Bronchial epithelial cell (primary cell): Measurements from ENCODE around the gene IMPA2. TPM values are rescaled to one million over a fixed set of nuclear protein-coding genes. Genes with fewer than 3 reads are reported as not detected.
"Not testable (repeated sequence)": the region's sequence is repeated elsewhere in the genome, so short reads cannot be mapped to it uniquely, and the experiment has no call there.

Source experiments
- DNase-seq: peaks from one replicate; pipeline ENCODE4 v3.0.0-alpha.2; 2010; ENCODE audit warnings: low read depth
- FAIRE-seq: peaks from 2 replicates; lab custom pipeline; 2011; peaks lifted over from hg19 to GRCh38; lab: Jason Lieb, UNC
- H3K27me3 ChIP-seq: 2 replicates; pipeline ENCODE4 v1.5.1; 2011; ENCODE audit warnings: low read length; ENCODE audit not compliant: control insufficient read depth, insufficient read depth
- H3K36me3 ChIP-seq: 2 replicates; pipeline ENCODE4 v1.5.1; 2011; ENCODE audit warnings: low read length; ENCODE audit not compliant: control insufficient read depth, insufficient read depth
- H3K4me3 ChIP-seq: 2 replicates; pipeline ENCODE4 v1.5.1; 2011; ENCODE audit warnings: mild to moderate bottlenecking, low read depth, low read length, control low read depth
- total RNA-seq: library from RNA; depleted of rRNA; stranded (reverse); fragments of >200 nt; gene quantifications from 2 replicates; pipeline ENCODE4 v1.2.1, GENCODE V29; 2014
- TF ChIP-seq, protein P1 (sequence below): IDR thresholded peaks from 2 replicates; pipeline ENCODE4 v1.5.1; 2011; ENCODE audit warnings: mild to moderate bottlenecking, moderate library complexity, low read length, control low read depth, inconsistent platforms; ENCODE audit not compliant: insufficient read depth, severe bottlenecking

Gene IMPA2
- total RNA-seq, 1 donor from 2014 or later: 66.1 TPM

DNA sequence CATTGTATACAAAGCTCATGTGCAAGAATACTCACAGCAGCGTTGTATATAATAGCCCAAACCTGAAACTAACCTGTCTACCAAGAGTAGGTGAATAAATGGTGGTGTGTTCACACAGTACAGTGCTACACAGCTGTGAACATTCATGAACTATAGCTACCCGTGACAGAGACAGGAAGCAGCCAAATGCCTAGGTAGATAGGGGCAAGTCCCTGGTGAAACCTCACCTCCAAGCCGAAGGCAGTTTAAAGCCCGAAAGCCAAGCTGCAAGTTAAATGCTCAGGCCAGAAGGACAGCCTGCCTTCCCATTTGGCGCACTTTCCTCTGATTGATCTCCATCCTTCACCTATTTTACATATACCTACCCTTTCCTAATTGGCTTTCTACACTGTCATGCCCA is 36.5 kb upstream of the IMPA2 start:
- TF ChIP-seq, protein P1, sequence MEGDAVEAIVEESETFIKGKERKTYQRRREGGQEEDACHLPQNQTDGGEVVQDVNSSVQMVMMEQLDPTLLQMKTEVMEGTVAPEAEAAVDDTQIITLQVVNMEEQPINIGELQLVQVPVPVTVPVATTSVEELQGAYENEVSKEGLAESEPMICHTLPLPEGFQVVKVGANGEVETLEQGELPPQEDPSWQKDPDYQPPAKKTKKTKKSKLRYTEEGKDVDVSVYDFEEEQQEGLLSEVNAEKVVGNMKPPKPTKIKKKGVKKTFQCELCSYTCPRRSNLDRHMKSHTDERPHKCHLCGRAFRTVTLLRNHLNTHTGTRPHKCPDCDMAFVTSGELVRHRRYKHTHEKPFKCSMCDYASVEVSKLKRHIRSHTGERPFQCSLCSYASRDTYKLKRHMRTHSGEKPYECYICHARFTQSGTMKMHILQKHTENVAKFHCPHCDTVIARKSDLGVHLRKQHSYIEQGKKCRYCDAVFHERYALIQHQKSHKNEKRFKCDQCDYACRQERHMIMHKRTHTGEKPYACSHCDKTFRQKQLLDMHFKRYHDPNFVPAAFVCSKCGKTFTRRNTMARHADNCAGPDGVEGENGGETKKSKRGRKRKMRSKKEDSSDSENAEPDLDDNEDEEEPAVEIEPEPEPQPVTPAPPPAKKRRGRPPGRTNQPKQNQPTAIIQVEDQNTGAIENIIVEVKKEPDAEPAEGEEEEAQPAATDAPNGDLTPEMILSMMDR: no peak
- Histone ChIP-seq H3K27me3 (no peaks in the 10 kb centered on the region), H3K36me3 (no peaks in the 10 kb centered on the region), H3K4me3 (no peak overlapping the region)
- FAIRE-seq (no peak), DNase-seq (no peak)

DNA sequence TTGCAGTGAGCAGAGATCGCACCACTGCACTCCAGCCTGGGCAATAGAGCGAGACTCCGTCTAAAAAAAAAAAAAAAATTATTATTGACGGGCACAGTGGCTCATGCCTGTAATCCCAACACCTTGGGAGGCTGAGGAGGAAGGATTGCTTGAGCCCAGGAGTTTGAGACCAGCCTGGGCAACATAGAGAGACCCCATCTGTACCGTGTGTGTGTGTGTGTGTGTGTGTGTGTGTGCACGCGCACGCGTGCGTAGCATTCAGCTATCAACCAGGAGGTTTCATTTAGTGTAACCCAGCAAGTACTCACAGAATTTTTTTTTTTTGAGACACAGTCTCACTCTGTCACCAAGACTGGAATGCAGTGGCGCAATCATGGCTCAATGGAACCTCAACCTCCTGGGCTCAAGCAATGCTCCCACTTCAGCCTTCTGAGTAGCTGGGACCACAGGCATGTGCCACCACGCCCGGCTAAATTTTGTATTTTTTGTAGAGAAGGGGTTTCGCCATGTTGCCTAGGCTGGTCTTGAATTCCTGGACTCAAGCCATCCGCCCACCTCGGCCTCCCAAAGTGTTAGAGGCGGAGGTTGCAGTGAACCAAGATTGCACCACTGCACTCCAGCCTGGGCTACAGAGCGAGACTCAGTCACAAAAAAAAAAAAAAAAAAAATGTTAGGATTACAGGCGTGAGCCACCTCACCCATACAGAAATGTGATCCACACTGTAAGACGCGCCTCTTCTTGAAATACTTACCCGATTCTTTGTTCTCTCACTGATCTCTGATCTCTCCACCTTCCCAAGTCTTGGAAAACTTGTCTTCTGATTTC is 35.3 kb upstream of the IMPA2 start:
- H3K27me3 ChIP-seq, H3K36me3 ChIP-seq, FAIRE-seq, H3K4me3 ChIP-seq: not testable (repeated sequence)
- peak; percentile 70 for DNase-seq

DNA sequence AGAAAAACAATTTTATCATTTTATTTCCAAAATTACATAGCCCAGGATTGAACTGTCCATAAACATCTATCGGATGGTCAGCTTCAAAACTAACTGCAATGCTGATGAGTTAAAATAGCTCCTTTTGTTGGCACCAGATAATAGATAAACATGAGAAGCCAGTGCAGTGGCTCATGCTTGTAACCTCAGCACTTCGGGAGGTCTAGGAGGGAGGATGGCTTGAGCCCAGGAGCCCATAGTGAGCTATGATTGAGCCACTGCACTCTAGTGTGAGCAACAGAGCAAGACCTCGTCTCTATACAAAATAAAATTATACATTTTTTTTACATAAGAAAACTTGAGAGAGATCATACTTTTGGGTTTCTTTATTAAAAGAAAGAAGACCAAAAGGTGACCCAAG is 34.6 kb upstream of the IMPA2 start:
- Histone ChIP-seq H3K36me3 (no peaks in the 10 kb centered on the region), H3K4me3 (no peak overlapping the region), H3K27me3 (no peaks in the 10 kb centered on the region)
- TF ChIP-seq, protein P1: no peak
- FAIRE-seq (no peak), DNase-seq (peak; percentile 37)

DNA sequence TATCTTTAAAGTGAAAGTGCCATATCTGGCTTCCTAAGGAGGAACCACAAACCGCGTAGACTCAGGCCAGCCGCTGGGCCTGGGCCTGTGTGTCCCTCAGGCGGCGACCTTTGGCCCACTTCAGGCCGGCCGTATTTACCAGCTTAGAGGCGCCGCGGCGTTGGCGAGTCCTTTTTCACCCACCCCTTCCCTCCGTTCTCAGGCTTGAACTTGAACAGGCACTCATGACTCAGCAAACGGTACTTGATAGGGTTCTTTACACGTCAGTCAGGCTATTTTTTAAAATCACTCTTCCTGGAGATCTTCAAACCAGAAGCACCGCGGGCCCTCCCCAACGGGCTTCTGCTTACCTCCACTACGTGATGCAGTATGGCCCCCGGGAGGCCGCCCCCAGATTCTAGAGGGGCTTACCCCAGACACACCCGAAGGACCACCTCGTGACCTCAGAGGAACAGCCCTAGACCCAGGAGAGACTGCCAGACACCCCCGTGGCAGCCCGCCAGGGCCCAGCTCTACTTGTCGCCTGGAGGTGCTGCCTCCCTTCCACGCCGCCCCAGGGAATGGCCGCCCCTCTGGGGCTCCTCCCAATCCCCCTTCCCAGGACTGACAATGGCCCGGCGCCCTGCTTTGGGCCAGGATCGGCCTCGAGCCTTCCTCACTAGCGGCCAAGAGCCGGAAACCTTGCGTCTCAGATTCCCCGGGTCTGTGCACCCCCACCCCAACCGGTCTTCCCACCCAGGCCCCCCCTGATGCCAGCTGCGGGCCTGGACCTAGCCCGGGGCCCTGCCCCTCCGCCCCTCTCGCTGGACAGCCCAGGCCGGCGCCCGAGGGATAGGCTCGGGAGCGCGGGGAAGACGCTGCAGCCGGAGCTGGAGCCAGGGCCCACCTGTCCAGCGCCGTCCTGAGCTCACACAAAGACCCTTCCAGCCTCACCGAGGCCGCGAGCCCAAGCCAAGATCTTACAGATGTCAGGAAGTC is 33.8 kb upstream of the IMPA2 start:
- no peaks in the 10 kb centered on the region for H3K36me3 ChIP-seq
- no peaks in the 10 kb centered on the region for H3K27me3 ChIP-seq
- H3K4me3 ChIP-seq: peak overlapping the region; percentile 48
- peak; percentile 97 for DNase-seq
- no peak for FAIRE-seq
- TF ChIP-seq, protein P1: no peak

DNA sequence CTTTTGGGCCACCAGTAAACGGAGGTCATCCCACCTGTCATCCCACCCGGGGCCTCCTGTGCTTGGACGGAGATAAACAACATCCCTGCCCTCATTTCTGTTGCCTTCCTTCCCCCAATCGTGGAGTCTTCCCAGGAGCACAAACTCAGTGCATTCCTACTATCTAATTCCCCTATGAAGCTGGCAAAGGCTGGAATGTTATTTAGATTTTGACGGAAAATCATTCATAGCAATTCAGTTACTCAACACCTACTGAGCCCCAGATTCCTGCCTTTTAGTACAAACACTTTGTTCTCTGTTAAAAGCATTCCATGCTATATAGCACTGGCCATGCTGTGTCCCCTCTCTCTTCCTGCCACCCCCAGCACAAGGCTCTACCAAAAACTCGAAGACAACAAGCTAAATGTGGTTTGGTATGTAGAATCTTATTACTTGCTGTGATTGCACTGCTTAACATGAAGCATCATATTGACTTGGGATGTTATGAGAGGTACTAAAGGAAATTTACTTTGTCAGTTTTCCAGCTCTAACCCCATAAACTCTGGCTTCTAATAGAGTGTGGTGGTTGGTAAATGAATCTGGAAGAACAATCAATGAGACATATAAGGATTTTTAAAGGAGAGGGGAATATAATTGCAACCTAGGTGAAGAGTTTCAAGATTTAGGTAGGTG is 32.3 kb upstream of the IMPA2 start:
- no peaks in the 10 kb centered on the region for H3K27me3 ChIP-seq
- H3K36me3 ChIP-seq: no peaks in the 10 kb centered on the region
- TF ChIP-seq, protein P1: no peak
- DNase-seq (no peak), FAIRE-seq (no peak)
- H3K4me3 ChIP-seq: no peak overlapping the region
